ENCODE data around the gene GRK5.

The GRK5 gene

DNA sequence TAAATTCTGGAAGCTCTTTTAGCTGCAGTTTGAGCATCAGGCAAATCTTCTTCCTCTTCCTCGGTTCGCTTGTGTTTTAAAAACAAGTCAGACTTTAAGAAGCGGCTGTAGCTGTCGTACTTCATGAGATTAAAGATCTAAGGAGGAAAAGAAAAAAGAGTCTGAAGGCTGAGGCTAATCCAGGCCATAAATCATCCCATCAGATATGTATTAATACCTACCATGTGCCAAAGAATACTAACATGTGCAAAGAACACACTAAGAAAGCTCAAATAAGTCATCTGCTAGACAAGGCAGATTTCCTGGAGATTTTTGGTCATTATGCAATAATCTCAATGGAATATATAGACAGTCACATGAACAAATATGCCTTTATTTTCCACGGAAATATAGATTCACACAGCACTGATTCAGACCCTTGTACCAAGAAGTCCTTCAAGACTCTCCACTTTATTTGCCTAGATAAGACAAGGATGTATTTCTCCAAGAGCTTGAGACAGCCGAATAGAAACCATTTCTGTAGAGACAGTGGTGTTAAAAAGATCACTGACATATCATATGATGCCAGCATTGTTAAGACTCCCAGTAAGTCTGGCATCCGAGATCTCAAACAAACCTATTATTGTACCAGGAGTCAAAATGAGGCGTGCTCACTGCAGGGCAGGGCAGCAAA, 292.9 kb downstream of the GRK5 start:
- no peak for DNase-seq (ENCODE audit: low read depth)
- no peak overlapping the region for H3K4me3 ChIP-seq (ENCODE audit: low read depth, low read length)
- TF ChIP-seq, protein P1, sequence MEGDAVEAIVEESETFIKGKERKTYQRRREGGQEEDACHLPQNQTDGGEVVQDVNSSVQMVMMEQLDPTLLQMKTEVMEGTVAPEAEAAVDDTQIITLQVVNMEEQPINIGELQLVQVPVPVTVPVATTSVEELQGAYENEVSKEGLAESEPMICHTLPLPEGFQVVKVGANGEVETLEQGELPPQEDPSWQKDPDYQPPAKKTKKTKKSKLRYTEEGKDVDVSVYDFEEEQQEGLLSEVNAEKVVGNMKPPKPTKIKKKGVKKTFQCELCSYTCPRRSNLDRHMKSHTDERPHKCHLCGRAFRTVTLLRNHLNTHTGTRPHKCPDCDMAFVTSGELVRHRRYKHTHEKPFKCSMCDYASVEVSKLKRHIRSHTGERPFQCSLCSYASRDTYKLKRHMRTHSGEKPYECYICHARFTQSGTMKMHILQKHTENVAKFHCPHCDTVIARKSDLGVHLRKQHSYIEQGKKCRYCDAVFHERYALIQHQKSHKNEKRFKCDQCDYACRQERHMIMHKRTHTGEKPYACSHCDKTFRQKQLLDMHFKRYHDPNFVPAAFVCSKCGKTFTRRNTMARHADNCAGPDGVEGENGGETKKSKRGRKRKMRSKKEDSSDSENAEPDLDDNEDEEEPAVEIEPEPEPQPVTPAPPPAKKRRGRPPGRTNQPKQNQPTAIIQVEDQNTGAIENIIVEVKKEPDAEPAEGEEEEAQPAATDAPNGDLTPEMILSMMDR (conservative IDR thresholded peaks at IDR 0.05; ENCODE audit: low read depth, low read length) = no peak

DNA sequence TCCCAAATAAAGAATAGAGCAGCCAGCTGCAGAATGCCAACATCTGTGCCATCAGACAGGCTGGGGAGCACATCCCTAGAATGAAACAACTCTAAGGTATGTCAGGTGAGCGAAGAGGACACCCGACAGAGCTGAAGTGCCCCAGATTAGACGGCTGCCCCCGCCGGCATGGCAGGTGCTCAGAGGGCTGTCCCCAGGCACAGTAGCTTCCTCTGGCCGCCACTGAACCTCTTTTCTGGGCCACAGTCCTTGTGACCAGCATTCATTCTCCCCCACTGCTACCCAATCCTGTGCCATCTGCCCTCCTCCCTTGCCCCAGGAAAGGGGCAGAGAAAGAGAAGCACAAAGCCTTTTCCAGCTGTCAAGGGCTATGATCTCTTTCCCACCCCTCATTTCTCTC, 293.4 kb downstream of the GRK5 start:
- H3K4me3 ChIP-seq (ENCODE audit: low read depth, low read length) = no peak overlapping the region
- no peak for DNase-seq (ENCODE audit: low read depth)
- TF ChIP-seq, protein P1 (conservative IDR thresholded peaks at IDR 0.05; ENCODE audit: low read depth, low read length) = no peak

DNA sequence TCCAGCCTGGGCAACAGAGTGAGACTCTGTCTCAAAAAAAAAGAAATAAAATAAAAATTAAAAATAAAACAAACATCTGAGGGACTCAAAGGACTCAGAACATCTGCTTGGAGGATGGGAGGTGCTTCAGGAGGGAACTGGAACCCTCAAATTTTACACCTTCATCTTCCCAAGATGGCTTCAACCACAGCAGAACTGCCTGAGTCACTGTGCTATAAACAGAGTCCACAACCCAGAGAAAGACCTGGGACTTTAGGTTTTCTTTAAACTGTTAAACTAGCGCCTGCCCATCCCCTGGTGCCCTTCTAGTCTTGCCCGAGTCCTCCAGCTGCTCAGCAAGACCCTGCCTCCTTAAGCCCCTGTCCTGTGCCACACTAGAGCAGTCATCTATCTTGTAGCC, 294.3 kb downstream of the GRK5 start:
- TF ChIP-seq, protein P1 (conservative IDR thresholded peaks at IDR 0.05; ENCODE audit: low read depth, low read length) = no peak
- H3K4me3 ChIP-seq (ENCODE audit: low read depth, low read length) = no peak overlapping the region
- no peak for DNase-seq (ENCODE audit: low read depth)

DNA sequence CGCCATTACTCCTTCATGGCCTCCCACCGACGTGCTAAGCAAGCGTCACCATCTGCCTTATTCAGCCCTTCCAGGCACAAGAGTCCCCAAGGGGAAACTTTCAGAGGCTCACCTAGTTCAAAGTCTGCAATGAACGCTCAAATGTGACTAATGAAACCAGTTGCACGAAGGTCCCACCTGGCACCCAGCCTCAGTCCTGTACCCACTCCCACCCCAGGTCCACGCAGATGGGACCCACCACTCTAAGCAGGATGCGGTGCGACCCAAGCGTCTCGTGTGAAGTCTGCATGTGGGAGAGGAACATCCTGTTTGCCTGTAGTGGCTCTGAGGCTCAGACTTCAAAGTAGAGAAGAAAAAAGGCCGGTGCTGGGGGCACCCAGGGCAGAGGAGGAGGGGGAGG, 294.8 kb downstream of the GRK5 start:
- TF ChIP-seq, protein P1 (conservative IDR thresholded peaks at IDR 0.05; ENCODE audit: low read depth, low read length) = no peak
- DNase-seq (ENCODE audit: low read depth) = no peak
- H3K4me3 ChIP-seq (ENCODE audit: low read depth, low read length) = no peak overlapping the region

DNA sequence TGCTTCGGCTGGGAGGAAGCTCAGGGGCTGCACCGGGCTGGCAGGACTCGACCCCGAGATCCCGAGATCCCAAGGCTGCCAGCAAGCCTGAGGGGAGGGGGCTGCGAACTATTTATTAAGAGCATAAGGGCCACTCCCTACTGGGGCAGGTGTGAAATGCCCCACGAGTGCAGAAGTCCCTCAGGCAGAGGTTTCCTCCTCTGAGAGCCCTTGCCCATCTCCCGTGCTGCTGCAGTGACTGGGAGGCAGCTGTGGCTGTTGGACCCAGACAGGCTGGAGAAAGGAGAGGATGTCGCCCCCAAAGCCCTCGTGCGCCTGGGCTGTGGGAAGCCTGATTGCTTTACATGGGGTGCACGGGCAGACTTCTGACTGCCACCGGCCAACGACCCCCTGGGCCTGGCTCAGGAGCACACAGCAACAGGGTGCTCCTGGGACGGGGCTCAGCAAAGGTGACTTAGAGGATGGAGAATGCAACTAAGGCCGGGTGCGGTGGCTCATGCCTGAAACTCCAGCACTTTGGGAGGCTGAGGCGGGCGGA, 295.3 kb downstream of the GRK5 start:
- no peak for DNase-seq (ENCODE audit: low read depth)
- no peak overlapping the region for H3K4me3 ChIP-seq (ENCODE audit: low read depth, low read length)
- TF ChIP-seq, protein P1 (conservative IDR thresholded peaks at IDR 0.05; ENCODE audit: low read depth, low read length) = no peak

DNA sequence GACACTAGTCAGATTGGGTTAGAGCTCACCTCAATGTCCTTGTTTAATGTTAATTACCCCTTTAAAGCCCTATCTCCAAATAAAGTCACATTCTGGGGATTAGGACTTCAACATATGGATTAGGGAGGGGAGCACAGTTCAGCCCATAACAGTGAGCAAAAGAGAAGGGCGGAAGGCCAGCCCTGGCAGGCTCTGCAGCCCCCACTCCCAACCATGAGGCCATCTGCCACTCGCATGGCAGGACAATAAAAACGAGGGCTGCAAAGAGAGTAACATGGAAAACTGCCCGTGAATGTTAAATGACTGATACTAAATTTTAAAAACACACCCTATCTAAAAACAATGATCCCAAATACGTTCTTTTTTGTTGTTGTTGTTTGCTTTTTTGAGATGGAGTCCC, 296.4 kb downstream of the GRK5 start:
- H3K4me3 ChIP-seq (ENCODE audit: low read depth, low read length) = no peak overlapping the region
- DNase-seq (ENCODE audit: low read depth) = no peak
- TF ChIP-seq, protein P1 (conservative IDR thresholded peaks at IDR 0.05; ENCODE audit: low read depth, low read length) = no peak

DNA sequence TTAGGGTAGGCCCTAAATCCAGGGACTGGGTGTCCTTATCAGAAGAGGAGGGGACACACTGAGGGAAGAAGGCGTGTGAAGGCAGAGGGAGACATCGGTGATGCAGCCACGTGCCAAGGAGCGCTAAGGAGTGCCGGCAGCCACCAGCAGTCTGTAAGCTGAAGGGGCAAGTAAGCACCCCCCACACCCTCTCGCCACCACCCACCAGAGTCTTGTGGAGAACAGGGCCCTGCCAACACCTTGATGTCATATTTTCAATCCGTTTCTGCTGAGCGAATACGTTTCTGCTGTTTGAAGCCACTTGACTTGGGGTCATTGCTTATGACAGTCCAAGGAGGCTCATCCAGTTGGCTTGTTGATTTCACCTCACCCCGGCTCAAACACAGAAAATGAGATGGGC, 297.3 kb downstream of the GRK5 start:
- TF ChIP-seq, protein P1 (conservative IDR thresholded peaks at IDR 0.05; ENCODE audit: low read depth, low read length) = no peak
- H3K4me3 ChIP-seq (ENCODE audit: low read depth, low read length) = no peak overlapping the region
- no peak for DNase-seq (ENCODE audit: low read depth)

Data from choroid plexus epithelial cell (primary cell).